ENCODE measurements around the gene ZNF326.

GRCh38 chr1:89957107-89957506 is 37.8 kb upstream of the ZNF326 start:
- TF ChIP-seq POLR2A (IDR thresholded peaks at IDR 0.05): no peak
- no peak for TF ChIP-seq CTCF (IDR thresholded peaks at IDR 0.05)

All from esophagus squamous epithelium (tissue), 4 donors.